AG04450 (cell line): ENCODE results near the gene RRP7A. TPM values are rescaled to one million over a fixed set of nuclear protein-coding genes. Genes with fewer than 3 reads are reported as not detected.
"Not testable (repeated sequence)": the region's sequence is repeated elsewhere in the genome, so short reads cannot be mapped to it uniquely, and the experiment has no call there.

Experiments used
- CTCF ChIA-PET: fragments of 300-600, 350-600 bp; formaldehyde crosslinking; extraction: SDS; loops from one replicate; lab custom pipeline; 2022; ENCODE audit warnings: antibody characterized with exemption, inconsistent platforms; lab: Charles Lee
- POLR2A ChIA-PET: fragments of 350-600 bp; formaldehyde crosslinking; extraction: SDS; loops from one replicate; lab custom pipeline; 2021; ENCODE audit warnings: antibody characterized with exemption, inconsistent platforms; lab: Yijun Ruan, JAX
- DNase-seq: peaks from one replicate; pipeline ENCODE4 v3.0.0-alpha.2; 2011; ENCODE audit warnings: low read depth, low spot score
- H3K27ac ChIP-seq: one replicate; pipeline ENCODE4 v1.5.1; 2012; ENCODE audit warnings: low read depth, low read length, control low read depth
- H3K27me3 ChIP-seq: one replicate; pipeline ENCODE4 v1.6.0; 2012; ENCODE audit warnings: low read length; ENCODE audit not compliant: control insufficient read depth, insufficient read depth
- H3K4me3 ChIP-seq: 2 replicates; pipeline ENCODE4 v1.5.1; 2011; ENCODE audit warnings: mild to moderate bottlenecking, low read depth, low read length, control low read depth
- H3K9me3 ChIP-seq: 2 replicates; pipeline ENCODE4 v1.5.1; 2012; ENCODE audit warnings: low read length; ENCODE audit not compliant: control insufficient read depth, insufficient read depth
- CTCF ChIP-seq: IDR thresholded peaks from 2 replicates; pipeline ENCODE4 v1.5.1; 2011; ENCODE audit warnings: low read depth, low read length, control low read depth, inconsistent platforms
- polyA plus RNA-seq: library from polyadenylated mRNA; depleted of rRNA; stranded (reverse); fragments of >200 nt; gene quantifications from 2 replicates; pipeline ENCODE4 v1.2.3, GENCODE V29; 2011

Gene RRP7A
- polyA plus RNA-seq, 1 experiment: 17.4 TPM

GRCh38 chr22:42536634-42537033, 17.0 kb upstream of the RRP7A start:
- H3K27me3 ChIP-seq, CTCF ChIA-PET, H3K9me3 ChIP-seq, H3K4me3 ChIP-seq, H3K27ac ChIP-seq, POLR2A ChIA-PET, DNase-seq: not testable (repeated sequence)

DNA sequence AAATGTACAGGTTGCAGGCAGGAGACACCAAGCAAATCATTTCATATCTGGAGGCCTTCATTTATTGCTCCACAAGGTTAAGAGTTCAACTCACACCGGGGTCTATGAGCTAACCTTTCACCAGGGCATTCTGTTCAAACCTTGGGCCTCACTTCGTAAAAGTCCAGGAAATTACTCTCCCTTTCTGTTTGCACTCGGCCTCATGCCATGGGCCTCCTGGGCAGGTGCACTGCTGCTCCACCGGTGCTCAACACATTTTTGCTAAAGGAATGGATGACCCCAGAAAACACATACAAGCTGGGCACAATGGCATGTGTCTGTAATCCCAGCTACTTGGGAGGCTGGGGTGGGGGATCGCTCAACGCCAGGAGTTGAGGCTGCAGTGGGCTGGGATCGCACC, 16.6 kb upstream of the RRP7A start:
- POLR2A ChIA-PET: no interaction called here
- TF ChIP-seq CTCF: no peak
- CTCF ChIA-PET: no interaction called here
- Histone ChIP-seq H3K27me3 (no peaks in the 10 kb centered on the region), H3K4me3 (no peak overlapping the region), H3K27ac (no peak overlapping the region), H3K9me3 (no peaks in the 10 kb centered on the region)
- no peak for DNase-seq

DNA sequence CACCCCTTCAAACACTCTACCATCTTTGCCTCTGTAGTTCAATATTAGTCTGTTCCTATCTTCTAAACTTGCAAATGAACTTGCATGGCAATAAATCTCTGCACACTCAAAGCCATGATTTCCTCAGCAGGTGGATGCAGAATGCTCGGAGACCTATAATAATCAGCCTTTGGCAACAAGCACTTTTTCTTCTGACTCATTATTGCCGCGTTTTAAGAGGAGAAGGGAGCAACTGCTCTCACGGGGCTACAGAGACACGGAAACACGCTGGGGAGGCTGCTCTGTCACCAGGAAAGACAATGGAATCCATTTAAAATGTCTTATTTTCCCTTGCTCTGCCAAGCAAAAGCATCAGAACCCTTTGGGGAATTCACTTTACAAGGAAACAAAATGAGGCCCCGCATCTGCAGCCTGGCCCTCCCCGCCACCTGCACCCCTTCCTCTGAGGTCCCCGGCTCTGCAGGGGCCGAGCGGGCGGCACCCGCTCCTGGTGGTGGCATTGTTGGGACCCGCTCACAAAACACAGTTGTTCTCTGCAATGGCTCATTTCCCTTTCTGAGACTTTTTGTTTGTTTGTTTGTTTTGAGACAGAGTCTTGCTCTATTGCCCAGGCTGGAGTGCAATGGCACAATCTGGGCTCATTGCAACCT, 15.6 kb upstream of the RRP7A start:
- H3K4me3 ChIP-seq, H3K27ac ChIP-seq, H3K9me3 ChIP-seq, DNase-seq, POLR2A ChIA-PET, CTCF ChIA-PET, H3K27me3 ChIP-seq: not testable (repeated sequence)

DNA sequence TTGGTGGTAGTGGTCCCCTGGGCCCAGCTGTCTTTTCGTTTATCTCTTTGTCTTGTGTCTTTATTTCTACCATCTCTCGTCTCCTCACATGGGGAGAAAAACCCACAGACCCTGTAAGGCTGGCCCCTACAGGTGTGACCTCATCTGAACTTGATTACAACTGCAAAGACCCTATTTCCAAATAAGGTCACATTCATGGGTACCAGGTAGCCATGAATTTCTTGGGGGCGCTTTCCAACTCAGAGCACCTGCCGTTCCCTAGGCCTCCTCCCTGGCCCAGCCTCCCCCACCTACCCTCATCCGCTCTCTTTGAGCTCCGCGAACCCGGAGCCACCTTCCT, 14.0 kb upstream of the RRP7A start:
- Histone ChIP-seq H3K9me3 (no peaks in the 10 kb centered on the region), H3K4me3 (no peak overlapping the region), H3K27ac (no peak overlapping the region), H3K27me3 (no peaks in the 10 kb centered on the region)
- DNase-seq: no peak
- ChIA-PET CTCF (no interaction called here), POLR2A (no interaction called here)
- TF ChIP-seq CTCF: no peak

- H3K27me3 ChIP-seq, CTCF ChIA-PET, H3K4me3 ChIP-seq, H3K27ac ChIP-seq, H3K9me3 ChIP-seq, DNase-seq, POLR2A ChIA-PET: not testable (repeated sequence)
Observed at GRCh38 chr22:42531401-42532084, 11.9 kb upstream of the RRP7A start.

GRCh38 chr22:42529435-42529834, 9.8 kb upstream of the RRP7A start:
- H3K27ac ChIP-seq, H3K9me3 ChIP-seq, DNase-seq, H3K27me3 ChIP-seq, H3K4me3 ChIP-seq, POLR2A ChIA-PET, CTCF ChIA-PET: not testable (repeated sequence)

DNA sequence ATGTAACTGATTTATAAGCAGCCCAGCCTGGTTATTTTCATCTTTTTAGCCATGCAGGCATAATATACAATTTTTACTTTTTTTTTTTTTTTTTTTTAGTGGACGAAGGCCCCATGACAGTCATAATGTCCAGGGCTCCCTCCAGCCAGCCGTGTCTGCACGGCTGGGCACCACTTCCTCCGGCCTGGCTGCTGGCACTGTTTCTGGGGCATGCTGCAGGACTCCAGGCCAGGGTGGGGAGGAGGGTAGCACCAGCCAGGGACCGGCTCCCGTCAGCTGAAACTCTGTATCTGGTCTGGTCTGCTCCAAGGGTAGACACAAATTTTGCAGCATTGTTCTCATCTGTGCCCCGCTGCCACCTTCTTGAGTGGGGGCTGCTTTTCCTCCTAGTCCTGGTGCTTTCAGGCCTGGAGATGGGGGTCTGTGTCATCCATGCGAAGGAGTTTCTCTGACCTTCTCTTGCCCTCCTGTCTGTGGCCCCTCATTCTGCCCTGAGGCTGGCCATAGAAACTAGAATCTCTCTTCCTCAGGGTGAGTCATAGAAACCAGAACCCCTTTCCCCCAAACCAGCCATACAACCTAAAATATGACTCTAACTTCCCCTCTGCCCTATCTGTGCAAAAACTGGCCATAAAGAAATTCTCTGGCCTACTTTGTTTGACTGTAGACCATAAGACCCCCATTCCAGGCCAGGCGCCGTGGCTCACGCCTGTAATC, 9.2 kb upstream of the RRP7A start:
- no peak for DNase-seq
- Histone ChIP-seq H3K27ac (no peak overlapping the region), H3K9me3 (no peaks in the 10 kb centered on the region), H3K27me3 (no peaks in the 10 kb centered on the region), H3K4me3 (no peak overlapping the region)
- no peak for TF ChIP-seq CTCF
- ChIA-PET POLR2A (no interaction called here), CTCF (no interaction called here)
